CD14-positive monocyte (primary cell): Measurements from ENCODE around the gene ZC2HC1C. TPM values are rescaled to one million over a fixed set of nuclear protein-coding genes. Genes with fewer than 3 reads are reported as not detected.
A peak's percentile ranks its signal among the peaks of the same experiment; 100 is the strongest.

ENCODE experiments used
- DNase-seq, 3 donors: peaks; one replicate each; pipeline ENCODE4 v3.0.0-alpha.2; 2011 to 2022
- H2AFZ ChIP-seq: 2 replicates; pipeline ENCODE4 v1.6.0; 2012; ENCODE audit warnings: mild to moderate bottlenecking, low read depth, low read length, inconsistent platforms; ENCODE audit not compliant: insufficient read depth, poor library complexity, severe bottlenecking
- H3K27ac ChIP-seq, 2 donors: 1 replicate in 1 of 2; 2 replicates in 1 of 2; pipeline ENCODE4 v1.5.1; 2012 to 2013; ENCODE audit warnings: low read length in 2 of 2, control low read depth in 1 of 2, inconsistent platforms in 1 of 2, low read depth in 1 of 2, mild to moderate bottlenecking in 1 of 2
- H3K27me3 ChIP-seq, 2 donors: one replicate each; pipeline versions ENCODE4 v1.6.0 to v1.6.1; 2011 to 2013; ENCODE audit warnings: low read length in 2 of 2; ENCODE audit not compliant: control insufficient read depth in 2 of 2, insufficient read depth in 2 of 2
- H3K36me3 ChIP-seq, 2 donors: replicated peaks in 1 of 2; 1 replicate in 1 of 2; 2 replicates in 1 of 2; pipeline versions ENCODE4 v1.5.1 to v1.6.1; 2012 to 2013; ENCODE audit warnings: low read length in 2 of 2, control low read depth in 1 of 2, inconsistent platforms in 1 of 2, mild to moderate bottlenecking in 1 of 2; ENCODE audit not compliant: insufficient read depth in 2 of 2, control insufficient read depth in 1 of 2
- H3K4me1 ChIP-seq, 2 donors: 1 replicate in 1 of 2; 2 replicates in 1 of 2; pipeline versions ENCODE4 v1.5.1 to v1.6.1; 2012 to 2013; ENCODE audit warnings: low read length in 2 of 2, control low read depth in 1 of 2, inconsistent platforms in 1 of 2, mild to moderate bottlenecking in 1 of 2, moderate library complexity in 1 of 2; ENCODE audit not compliant: insufficient read depth in 2 of 2, control insufficient read depth in 1 of 2
- H3K4me2 ChIP-seq: replicated peaks from 2 replicates; pipeline ENCODE3; 2012; ENCODE audit warnings: low read length, moderate library complexity, mild to moderate bottlenecking; ENCODE audit not compliant: poor library complexity, severe bottlenecking; ENCODE audit errors: extremely low read depth
- H3K4me3 ChIP-seq, 3 experiments: fragments of 200-600 bp in 1 of 3; sonication (generic) in 1 of 3; replicated peaks in 1 of 3; 1 replicate in 2 of 3; 2 replicates in 1 of 3; pipeline ENCODE4 v1.5.1; 2011 to 2013; ENCODE audit warnings: low read length in 3 of 3, mild to moderate bottlenecking in 3 of 3, control low read depth in 2 of 3, low read depth in 2 of 3, inconsistent platforms in 1 of 3, moderate library complexity in 1 of 3
- H3K79me2 ChIP-seq: 2 replicates; pipeline ENCODE4 v1.6.0; 2012; ENCODE audit warnings: mild to moderate bottlenecking, control low read depth, inconsistent platforms, low read length, moderate library complexity; ENCODE audit not compliant: insufficient read depth
- H3K9ac ChIP-seq: 2 replicates; pipeline ENCODE4 v1.6.0; 2017; ENCODE audit warnings: low read length, mild to moderate bottlenecking; ENCODE audit not compliant: insufficient read depth, poor library complexity, severe bottlenecking
- H3K9me3 ChIP-seq, 2 donors: replicated peaks in 1 of 2; 1 replicate in 1 of 2; 2 replicates in 1 of 2; pipeline versions ENCODE4 v1.5.1 to v1.6.1; 2012 to 2013; ENCODE audit warnings: low read length in 2 of 2, control low read depth in 1 of 2; ENCODE audit not compliant: control insufficient read depth in 1 of 2, insufficient read depth in 1 of 2
- H4K20me1 ChIP-seq: 2 replicates; pipeline ENCODE4 v1.6.0; 2012; ENCODE audit warnings: mild to moderate bottlenecking, low read length, control low read depth, moderate library complexity; ENCODE audit not compliant: insufficient read depth
- H3K27ac Mint-ChIP-seq, 7 donors: one replicate each; pipeline ENCODE4 v1.8.0; 2020; ENCODE audit warnings: mild to moderate bottlenecking in 7 of 7, mixed read lengths in 7 of 7, moderate library complexity in 6 of 7, inconsistent platforms in 2 of 7
- H3K27me3 Mint-ChIP-seq, 3 donors: one replicate each; pipeline ENCODE4 v1.8.0; 2021 to 2022; ENCODE audit warnings: low read depth in 3 of 3, mild to moderate bottlenecking in 3 of 3, mixed read lengths in 3 of 3, moderate library complexity in 3 of 3, inconsistent platforms in 1 of 3
- H3K36me3 Mint-ChIP-seq, 2 donors: one replicate each; pipeline ENCODE4 v1.8.0; 2020; ENCODE audit warnings: mixed read lengths in 2 of 2, inconsistent platforms in 1 of 2, mild to moderate bottlenecking in 1 of 2
- H3K4me1 Mint-ChIP-seq: one replicate; pipeline ENCODE4 v1.8.0; 2020; ENCODE audit warnings: mild to moderate bottlenecking, mixed read lengths
- H3K4me3 Mint-ChIP-seq, 2 donors: one replicate each; pipeline ENCODE4 v1.8.0; 2020; ENCODE audit warnings: mild to moderate bottlenecking in 2 of 2, mixed read lengths in 2 of 2, moderate library complexity in 1 of 2
- H3K9me3 Mint-ChIP-seq, 7 donors: one replicate each; pipeline ENCODE4 v1.8.0; 2020 to 2022; ENCODE audit warnings: mixed read lengths in 7 of 7, mild to moderate bottlenecking in 6 of 7, moderate library complexity in 6 of 7, inconsistent platforms in 2 of 7
- CTCF ChIP-seq: fragments of 200-600 bp; IDR thresholded peaks from one replicate; pipeline ENCODE4 v1.8.0; 2022; ENCODE audit warnings: antibody characterized with exemption, mild to moderate bottlenecking
- WGBS: methylation state at CpG from one replicate; pipeline ENCODE4 v1.1.5; 2013; ENCODE audit warnings: missing lambda C conversion rate; ENCODE audit not compliant: insufficient coverage; 5-methylcytosine and 5-hydroxymethylcytosine counted together
- intact Hi-C, 2 donors: fragments of 100-400 bp; cut with micrococcal nuclease; formaldehyde crosslinking; loops; one replicate each; pipeline versions ENCODE4 v1.15.0 to v1.15.1; 2023
- polyA plus RNA-seq, 3 donors: library from polyadenylated mRNA; depleted of rRNA in 1 of 3; unstranded in 2 of 3; stranded (reverse) in 1 of 3; fragments of 300-500 nt in 2 of 3; fragments of >200 nt in 1 of 3; fragmentation: Illumina TruSeq in 2 of 3; gene quantifications; 1 replicate in 2 of 3; 2 replicates in 1 of 3; pipeline ENCODE4 v1.2.3, GENCODE V29; 2012 to 2021

Gene ZC2HC1C
- polyA plus RNA-seq, 3 donors: 0.08 TPM; not detected in 2

GRCh38 chr14:75040959-75041358 lies 28.5 kb upstream of the ZC2HC1C start:
- intact Hi-C loops: no loop called here
- Histone ChIP-seq H3K4me1 (no peaks in the 10 kb centered on the region), H3K36me3 (peaks cover 37 to 57% of the 10 kb centered on the region in 2 donors), H3K79me2 (no peaks in the 10 kb centered on the region), H2AFZ (no peak overlapping the region), H3K9me3 (no peaks in the 10 kb centered on the region), H3K9ac (no peak overlapping the region), H4K20me1 (no peaks in the 10 kb centered on the region), H3K4me2 (no peak overlapping the region), H3K27ac (no peak overlapping the region), H3K4me3 (no peak overlapping the region), H3K27me3 (no peaks in the 10 kb centered on the region)
- DNase-seq: no peak
- Mint-ChIP-seq H3K36me3 (peaks cover 43 to 61% of the 10 kb centered on the region in 2 donors), H3K4me3 (no peak overlapping the region), H3K4me1 (peaks cover 6% of the 10 kb centered on the region), H3K27ac (peak overlapping the region in 1 of 7 donors; percentile 8), H3K9me3 (no peaks in the 10 kb centered on the region), H3K27me3 (no peaks in the 10 kb centered on the region)
- no peak for TF ChIP-seq CTCF
- 100% methylated on average over 1 of the region's 2 CpGs for WGBS

- Histone ChIP-seq H4K20me1 (no peaks in the 10 kb centered on the region), H2AFZ (no peak overlapping the region), H3K27me3 (no peaks in the 10 kb centered on the region), H3K4me1 (no peaks in the 10 kb centered on the region), H3K9me3 (no peaks in the 10 kb centered on the region), H3K27ac (no peak overlapping the region), H3K9ac (no peak overlapping the region), H3K4me3 (no peak overlapping the region), H3K36me3 (peaks cover 36 to 52% of the 10 kb centered on the region in 2 donors), H3K79me2 (no peaks in the 10 kb centered on the region), H3K4me2 (no peak overlapping the region)
- no peaks in the 10 kb centered on the region for H3K9me3 Mint-ChIP-seq
- peaks cover 43 to 60% of the 10 kb centered on the region in 2 donors for H3K36me3 Mint-ChIP-seq
- H3K4me1 Mint-ChIP-seq: peaks cover 6% of the 10 kb centered on the region
- no CpG with 5 or more reads among the region's 4 CpGs for WGBS
- H3K27me3 Mint-ChIP-seq: no peaks in the 10 kb centered on the region
- no peak for TF ChIP-seq CTCF
- intact Hi-C loops: no loop called here
- H3K27ac Mint-ChIP-seq: no peak overlapping the region
- no peak overlapping the region for H3K4me3 Mint-ChIP-seq
- no peak for DNase-seq
These were observed 27.8 kb upstream of the ZC2HC1C start for GRCh38 chr14:75041613-75042012.
